Bronchial epithelial cell (primary cell): ENCODE data around the gene TBCD. TPM values are rescaled to one million over a fixed set of nuclear protein-coding genes. Genes with fewer than 3 reads are reported as not detected.

Experiments used
- DNase-seq: peaks from one replicate; pipeline ENCODE4 v3.0.0-alpha.2; 2010; ENCODE audit warnings: low read depth
- FAIRE-seq: peaks from 2 replicates; lab custom pipeline; 2011; peaks lifted over from hg19 to GRCh38; lab: Jason Lieb, UNC
- H3K27me3 ChIP-seq: 2 replicates; pipeline ENCODE4 v1.5.1; 2011; ENCODE audit warnings: low read length; ENCODE audit not compliant: control insufficient read depth, insufficient read depth
- H3K36me3 ChIP-seq: 2 replicates; pipeline ENCODE4 v1.5.1; 2011; ENCODE audit warnings: low read length; ENCODE audit not compliant: control insufficient read depth, insufficient read depth
- H3K4me3 ChIP-seq: 2 replicates; pipeline ENCODE4 v1.5.1; 2011; ENCODE audit warnings: mild to moderate bottlenecking, low read depth, low read length, control low read depth
- total RNA-seq: library from RNA; depleted of rRNA; stranded (reverse); fragments of >200 nt; gene quantifications from 2 replicates; pipeline ENCODE4 v1.2.1, GENCODE V29; 2014
- TF ChIP-seq, protein P1 (sequence below): IDR thresholded peaks from 2 replicates; pipeline ENCODE4 v1.5.1; 2011; ENCODE audit warnings: mild to moderate bottlenecking, moderate library complexity, low read length, control low read depth, inconsistent platforms; ENCODE audit not compliant: insufficient read depth, severe bottlenecking

The TBCD gene
- total RNA-seq, 1 donor from 2014 or later: 22.6 TPM

GRCh38 chr17:82863941-82864712, 112.3 kb downstream of the TBCD start:
- TF ChIP-seq, protein P1, sequence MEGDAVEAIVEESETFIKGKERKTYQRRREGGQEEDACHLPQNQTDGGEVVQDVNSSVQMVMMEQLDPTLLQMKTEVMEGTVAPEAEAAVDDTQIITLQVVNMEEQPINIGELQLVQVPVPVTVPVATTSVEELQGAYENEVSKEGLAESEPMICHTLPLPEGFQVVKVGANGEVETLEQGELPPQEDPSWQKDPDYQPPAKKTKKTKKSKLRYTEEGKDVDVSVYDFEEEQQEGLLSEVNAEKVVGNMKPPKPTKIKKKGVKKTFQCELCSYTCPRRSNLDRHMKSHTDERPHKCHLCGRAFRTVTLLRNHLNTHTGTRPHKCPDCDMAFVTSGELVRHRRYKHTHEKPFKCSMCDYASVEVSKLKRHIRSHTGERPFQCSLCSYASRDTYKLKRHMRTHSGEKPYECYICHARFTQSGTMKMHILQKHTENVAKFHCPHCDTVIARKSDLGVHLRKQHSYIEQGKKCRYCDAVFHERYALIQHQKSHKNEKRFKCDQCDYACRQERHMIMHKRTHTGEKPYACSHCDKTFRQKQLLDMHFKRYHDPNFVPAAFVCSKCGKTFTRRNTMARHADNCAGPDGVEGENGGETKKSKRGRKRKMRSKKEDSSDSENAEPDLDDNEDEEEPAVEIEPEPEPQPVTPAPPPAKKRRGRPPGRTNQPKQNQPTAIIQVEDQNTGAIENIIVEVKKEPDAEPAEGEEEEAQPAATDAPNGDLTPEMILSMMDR: no peak
- peak; percentile 7 for FAIRE-seq
- Histone ChIP-seq H3K27me3 (no peaks in the 10 kb centered on the region), H3K36me3 (no peaks in the 10 kb centered on the region), H3K4me3 (no peak overlapping the region)
- DNase-seq: peak; percentile 44

DNA sequence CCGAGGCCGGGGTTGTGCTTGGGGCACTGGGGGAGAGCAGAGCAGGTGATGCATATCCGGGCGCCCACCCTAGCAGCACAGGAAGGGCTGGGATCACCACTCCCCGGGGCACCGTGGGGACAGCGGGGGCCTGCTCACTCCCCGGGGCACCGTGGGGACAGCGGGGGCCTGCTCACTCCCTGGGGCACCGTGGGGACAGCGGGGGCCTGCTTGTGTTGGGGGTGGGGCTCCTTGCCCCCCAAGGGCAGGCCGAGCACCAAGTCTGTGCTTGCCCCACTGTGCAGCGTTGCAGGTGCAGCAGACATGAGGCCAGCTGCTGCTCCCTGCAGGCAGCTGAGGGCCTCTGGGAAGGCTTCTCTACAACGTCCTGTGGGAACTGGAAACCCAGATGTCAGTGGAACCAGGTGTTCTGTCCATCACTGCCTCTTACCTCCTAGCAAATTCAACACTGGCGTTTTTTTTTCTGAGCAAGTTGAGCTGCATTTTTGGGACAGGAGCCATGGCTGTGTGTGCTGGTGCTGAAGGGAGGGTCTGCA, 112.9 kb downstream of the TBCD start:
- H3K27me3 ChIP-seq: no peaks in the 10 kb centered on the region
- TF ChIP-seq, protein P1: peak; percentile 32
- H3K36me3 ChIP-seq: no peaks in the 10 kb centered on the region
- no peak for FAIRE-seq
- no peak for DNase-seq
- no peak overlapping the region for H3K4me3 ChIP-seq

- FAIRE-seq (no peak), DNase-seq (no peak)
- Histone ChIP-seq H3K36me3 (no peaks in the 10 kb centered on the region), H3K27me3 (no peaks in the 10 kb centered on the region), H3K4me3 (no peak overlapping the region)
- TF ChIP-seq, protein P1: no peak
Measured at GRCh38 chr17:82865274-82865673, 113.4 kb downstream of the TBCD start.

DNA sequence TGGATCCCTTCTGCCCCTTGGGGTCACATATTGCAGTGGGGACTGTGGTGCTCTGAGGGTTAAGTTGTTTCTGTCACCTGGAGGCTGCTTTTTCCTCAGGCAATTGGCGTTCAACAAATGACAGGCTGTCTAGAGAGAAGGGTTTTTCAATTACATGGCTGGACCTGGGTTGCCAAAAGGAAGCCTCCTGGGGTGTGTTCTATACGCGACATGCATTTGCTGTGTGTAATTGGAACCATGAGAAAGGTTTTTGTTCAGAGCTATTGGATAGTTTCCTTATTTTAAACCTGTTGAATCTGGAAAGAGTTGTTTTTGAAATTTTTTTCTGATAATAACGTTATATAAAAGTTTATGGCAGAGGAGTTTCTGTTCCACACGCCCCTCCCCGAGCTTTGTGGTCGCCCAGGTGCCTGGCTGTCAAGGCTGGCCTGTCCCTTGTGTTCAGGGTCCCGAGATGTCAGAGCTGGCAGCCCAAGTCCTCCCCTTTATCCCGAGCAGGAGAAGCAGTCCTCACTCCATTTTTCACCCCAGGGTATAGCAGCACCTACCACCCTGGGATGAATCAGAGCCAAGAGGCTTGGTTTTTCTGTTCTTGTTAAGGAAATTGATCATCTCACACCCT, 114.0 kb downstream of the TBCD start:
- Histone ChIP-seq H3K36me3 (no peaks in the 10 kb centered on the region), H3K4me3 (no peak overlapping the region), H3K27me3 (no peaks in the 10 kb centered on the region)
- DNase-seq (peak; percentile 19), FAIRE-seq (no peak)
- TF ChIP-seq, protein P1: no peak

GRCh38 chr17:82866590-82867191, 114.8 kb downstream of the TBCD start:
- no peaks in the 10 kb centered on the region for H3K27me3 ChIP-seq
- TF ChIP-seq, protein P1: no peak
- FAIRE-seq (no peak), DNase-seq (peak; percentile 38)
- H3K36me3 ChIP-seq: no peaks in the 10 kb centered on the region
- H3K4me3 ChIP-seq: no peak overlapping the region
